ENCODE measurements around the gene HDAC4.

DNA sequence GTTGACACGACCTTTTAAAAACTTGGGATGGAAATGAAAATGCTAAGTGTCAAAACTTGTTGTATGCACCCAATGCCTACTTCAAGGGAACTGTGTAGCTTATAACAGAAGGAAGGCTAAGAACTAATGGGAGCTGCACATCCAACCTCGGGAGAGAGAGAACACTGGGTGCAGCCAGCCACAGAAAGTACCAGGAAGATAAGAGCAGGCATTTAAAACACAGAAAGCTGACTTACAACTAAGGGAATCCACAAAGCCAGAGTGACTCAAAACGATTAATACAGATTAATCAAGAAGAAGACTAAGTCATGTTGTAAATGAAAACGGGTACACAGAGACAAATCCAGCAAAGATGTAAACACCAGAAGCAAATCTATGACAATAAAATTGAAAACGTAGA lies 113.4 kb downstream of the HDAC4 start:
- TF ChIP-seq PKNOX1 (IDR thresholded peaks at IDR 0.05) (no peak), CTBP1 (IDR thresholded peaks at IDR 0.05; ENCODE audit: borderline replicate concordance) (no peak), SUZ12 (IDR thresholded peaks at IDR 0.05) (no peak), NFRKB (IDR thresholded peaks at IDR 0.05) (no peak), FOXA1 (IDR thresholded peaks at IDR 0.05) (no peak)

All from HEK293T (cell line).